GM12878 (cell line): ENCODE results near the gene BICD1. TPM values are rescaled to one million over a fixed set of nuclear protein-coding genes. Genes with fewer than 3 reads are reported as not detected.

Experiments
- ATAC-seq: fragments of 200-7000 bp; cut with Tn5 transposase; 3 replicates; pipeline ENCODE4 v1.9.1; 2020; ENCODE audit warnings: mild to moderate bottlenecking, moderate library complexity
- BruUV-seq: library from RNA; stranded (reverse); fragments of 400-500 nt; replicated peaks from 2 replicates; lab custom pipeline; 2021; lab: Mats Ljungman, UMichigan
- CTCF ChIA-PET: fragments of 300-600 bp; sonication (Branson Sonifier 250); formaldehyde crosslinking; extraction: SDS; loops from one replicate; lab custom pipeline; 2021; ENCODE audit warnings: inconsistent platforms; lab: Yijun Ruan, JAX
- POLR2A ChIA-PET: fragments of 350-600 bp; formaldehyde crosslinking; extraction: SDS; loops from one replicate; lab custom pipeline; 2021; ENCODE audit warnings: inconsistent platforms; lab: Charles Lee
- RAD21 ChIA-PET: fragments of 300-600 bp; sonication (Branson Sonifier 250); formaldehyde crosslinking; loops from one replicate; lab custom pipeline; 2023; ENCODE audit warnings: antibody characterized with exemption; ENCODE audit not compliant: unreplicated experiment; lab: Charles Lee
- SMC1A ChIA-PET: fragments of 300-600 bp; sonication (Branson Sonifier 250); formaldehyde crosslinking; loops from one replicate; lab custom pipeline; 2023; ENCODE audit not compliant: unreplicated experiment, uncharacterized antibody; lab: Charles Lee
- DNase-seq: peaks from one replicate; pipeline ENCODE4 v3.0.0-alpha.2; 2011; ENCODE audit warnings: low read depth, low spot score
- FAIRE-seq: peaks from 3 replicates; lab custom pipeline; 2011; peaks lifted over from hg19 to GRCh38; lab: Jason Lieb, UNC
- H2AFZ ChIP-seq: 2 replicates; pipeline ENCODE4 v1.6.0; 2011; ENCODE audit warnings: low read depth, low read length, control low read depth; ENCODE audit not compliant: control insufficient read depth
- H3K27ac ChIP-seq: 2 replicates; pipeline ENCODE4 v1.5.1; 2011; ENCODE audit warnings: control low read depth; ENCODE audit not compliant: control insufficient read depth, insufficient read depth
- H3K27me3 ChIP-seq, 2 experiments: replicated peaks in 1 of 2; 2 replicates each; pipeline versions ENCODE4 v1.6.0 to v1.6.1; 2011; ENCODE audit warnings: low read length in 1 of 2; ENCODE audit not compliant: control insufficient read depth in 2 of 2, insufficient read depth in 2 of 2
- H3K36me3 ChIP-seq, 2 experiments: 2 replicates each; pipeline ENCODE4 v1.5.1; 2011; ENCODE audit warnings: low read length in 1 of 2; ENCODE audit not compliant: control insufficient read depth in 2 of 2, insufficient read depth in 2 of 2
- H3K4me1 ChIP-seq: 2 replicates; pipeline ENCODE4 v1.6.1; 2011; ENCODE audit warnings: mild to moderate bottlenecking, low read length, moderate library complexity, mixed read lengths; ENCODE audit not compliant: control insufficient read depth, insufficient read depth
- H3K4me2 ChIP-seq: 2 replicates; pipeline ENCODE4 v1.6.0; 2011; ENCODE audit warnings: control low read depth; ENCODE audit not compliant: control insufficient read depth, insufficient read depth
- H3K4me3 ChIP-seq: fragments of 200-600 bp; sonication (generic); 2 replicates; pipeline ENCODE4 v1.5.1; 2016
- H3K79me2 ChIP-seq: 2 replicates; pipeline ENCODE4 v1.6.0; 2011; ENCODE audit warnings: low read length; ENCODE audit not compliant: control insufficient read depth, insufficient read depth
- H3K9ac ChIP-seq: 2 replicates; pipeline ENCODE4 v1.8.0; 2011; ENCODE audit warnings: low read length, control low read depth, mixed read lengths; ENCODE audit not compliant: control insufficient read depth, insufficient read depth
- H3K9me3 ChIP-seq: replicated peaks from 3 replicates; pipeline ENCODE4 v1.5.1; 2011; ENCODE audit warnings: mild to moderate bottlenecking, low read length; ENCODE audit not compliant: control insufficient read depth, insufficient read depth
- H4K20me1 ChIP-seq: 2 replicates; pipeline ENCODE4 v1.6.0; 2011; ENCODE audit not compliant: control insufficient read depth, insufficient read depth
- CBFB ChIP-seq: IDR thresholded peaks from 2 replicates; pipeline ENCODE4 v1.6.1; 2016; ENCODE audit warnings: antibody characterized with exemption, low read depth
- CBX5 ChIP-seq: sonication (generic); IDR thresholded peaks from 2 replicates; pipeline ENCODE4 v1.6.1; 2016; ENCODE audit warnings: low read depth, moderate library complexity, mild to moderate bottlenecking, inconsistent platforms
- CHD2 ChIP-seq: IDR thresholded peaks from 2 replicates; pipeline ENCODE4 v1.6.1; 2011; ENCODE audit warnings: low read depth, low read length, improper control_type of control experiment, borderline replicate concordance
- CTCF ChIP-seq, 3 experiments: IDR thresholded peaks in 2 of 3; conservative IDR thresholded peaks in 1 of 3; 2 replicates each; pipeline ENCODE4 v1.5.1; 2011; ENCODE audit warnings: low read depth in 3 of 3, low read length in 3 of 3, mild to moderate bottlenecking in 3 of 3, control low read depth in 2 of 3, moderate library complexity in 2 of 3, inconsistent platforms in 1 of 3, mixed read lengths in 1 of 3; ENCODE audit not compliant: control insufficient read depth in 2 of 3, insufficient read depth in 1 of 3; ENCODE audit errors: extremely low read depth in 1 of 3
- HCFC1 ChIP-seq: fragments of 150-350 bp; IDR thresholded peaks from 2 replicates; pipeline ENCODE4 v1.6.1; 2014; ENCODE audit warnings: low read length
- IKZF1 ChIP-seq: fragments of 450-650 bp; conservative IDR thresholded peaks from 2 replicates; pipeline ENCODE4 v1.6.1; 2017; ENCODE audit warnings: antibody characterized with exemption, mild to moderate bottlenecking
- IRF4 ChIP-seq: IDR thresholded peaks from 2 replicates; pipeline ENCODE4 v1.6.1; 2011; ENCODE audit warnings: low read depth, low read length
- MYC ChIP-seq: IDR thresholded peaks from 2 replicates; pipeline ENCODE4 v1.6.1; 2011; ENCODE audit warnings: mild to moderate bottlenecking, low read length, moderate library complexity, inconsistent platforms; ENCODE audit not compliant: insufficient read depth, insufficient replicate concordance, insufficient read length, severe bottlenecking
- POLR2A ChIP-seq: IDR thresholded peaks from 2 replicates; pipeline ENCODE4 v1.6.1; 2011; ENCODE audit warnings: low read depth, mild to moderate bottlenecking, low read length
- POLR2AphosphoS5 ChIP-seq: IDR thresholded peaks from 2 replicates; pipeline ENCODE4 v1.6.1; 2011; ENCODE audit warnings: mild to moderate bottlenecking, low read length, inconsistent platforms
- RBBP5 ChIP-seq: fragments of 200-600 bp; sonication (generic); conservative IDR thresholded peaks from 2 replicates; pipeline ENCODE4 v1.6.1; 2016
- RFX5 ChIP-seq: IDR thresholded peaks from 2 replicates; pipeline ENCODE4 v1.6.1; 2011; ENCODE audit warnings: low read depth, low read length, improper control_type of control experiment
- SIN3A ChIP-seq: IDR thresholded peaks from 2 replicates; pipeline ENCODE4 v1.6.1; 2012; ENCODE audit warnings: low read depth, low read length, improper control_type of control experiment
- SIX5 ChIP-seq: IDR thresholded peaks from 2 replicates; pipeline ENCODE4 v1.6.1; 2011; ENCODE audit warnings: mild to moderate bottlenecking, low read depth, low read length, moderate library complexity; ENCODE audit not compliant: severe bottlenecking
- STAT1 ChIP-seq: fragments of 450-650 bp; conservative IDR thresholded peaks from 2 replicates; pipeline ENCODE4 v1.6.1; 2014; ENCODE audit warnings: antibody characterized with exemption, mild to moderate bottlenecking
- SUPT20H ChIP-seq: IDR thresholded peaks from 2 replicates; pipeline ENCODE4 v1.6.1; 2011; ENCODE audit warnings: low read depth, mild to moderate bottlenecking, low read length, moderate library complexity, borderline replicate concordance; ENCODE audit not compliant: control insufficient read depth
- WGBS: methylation state at CpG from one replicate; pipeline ENCODE4 v1.1.6; 2016; ENCODE audit warnings: low lambda C conversion rate; ENCODE audit not compliant: insufficient replicate concordance, insufficient coverage; ENCODE audit errors: missing lambda C conversion rate; 5-methylcytosine and 5-hydroxymethylcytosine counted together
- in situ Hi-C: fragments of 300-500 bp; cut with MboI; formaldehyde crosslinking; loops from 9 replicates; pipeline ENCODE4 v1.14.3; 2018; ENCODE audit warnings: mixed read lengths
- intact Hi-C: fragments of 100-400 bp; cut with micrococcal nuclease; formaldehyde crosslinking; loops from one replicate; pipeline ENCODE4 v1.14.2; 2022; ENCODE audit not compliant: unreplicated experiment
- polyA plus RNA-seq, 11 experiments: library from polyadenylated mRNA; depleted of rRNA in 4 of 11; unstranded in 6 of 11; stranded (reverse) in 5 of 11; fragments of >200 nt; fragmentation: Nextera tagmentation in 4 of 11; fragmentation: Illumina TruSeq in 1 of 11; extraction: Ambion mirVana in 4 of 11; extraction: Trizol in 1 of 11; gene quantifications; 1 replicate in 1 of 11; 2 replicates in 10 of 11; pipeline versions ENCODE4 v1.2.1 to v1.2.3, GENCODE V29; 2011 to 2016; ENCODE audit warnings: inconsistent platforms in 2 of 11, missing spikeins in 2 of 11, low read depth in 1 of 11
- total RNA-seq, 4 experiments: library from RNA; depleted of rRNA in 3 of 4; stranded (reverse); fragments of >200 nt in 3 of 4; fragmentation: Illumina TruSeq in 1 of 4; extraction: Trizol in 1 of 4; gene quantifications; 2 replicates each; pipeline versions ENCODE4 v1.2.1 to v1.2.3, GENCODE V29; 2013 to 2021
- TF ChIP-seq, protein P1 (sequence below): fragments of 450-650 bp; IDR thresholded peaks from 2 replicates; pipeline ENCODE4 v1.6.1; 2014; ENCODE audit warnings: mild to moderate bottlenecking

Gene BICD1
- total and polyA plus RNA-seq, 10 of the 15 experiments (the other 5 are each of a cell fraction or from before 2014, with no cell fraction given) = 4.7 to 32.5 (median 14.4) TPM

GRCh38 chr12:32223941-32224340 lies 117.3 kb downstream of the BICD1 start:
- FAIRE-seq (no peak), ATAC-seq (no peak)
- H3K4me1 ChIP-seq = no peaks in the 10 kb centered on the region
- ChIA-PET SMC1A (interaction anchor here (0.6 to 1.4 kb wide), 6 partner anchors 8 to 252 kb away, joined by 3 to 4 read pairs (median 4); no protein-coding TSS in a partner anchor), CTCF (interaction anchor here (0.5 to 1.1 kb wide), 4 partner anchors 25 to 472 kb away, joined by 3 to 4 read pairs (median 3); no protein-coding TSS in a partner anchor), POLR2A (interaction anchor here (1.2 kb wide), 1 partner anchor 18 kb away, joined by 4 read pairs; no protein-coding TSS in a partner anchor), RAD21 (interaction anchor here (1.2 to 1.3 kb wide), 2 partner anchors 42 to 85 kb away, joined by 3 read pairs; no protein-coding TSS in a partner anchor)
- H4K20me1 ChIP-seq = no peaks in the 10 kb centered on the region
- H3K4me2 ChIP-seq = no peak overlapping the region
- no TSS peak for BruUV-seq
- 90% methylated on average over 1 of the region's 1 CpG for WGBS
- H3K27ac ChIP-seq = no peak overlapping the region
- H3K79me2 ChIP-seq = no peaks in the 10 kb centered on the region
- intact Hi-C loops = no loop called here
- H3K4me3 ChIP-seq = no peak overlapping the region
- no peak for TF ChIP-seq SUPT20H
- TF ChIP-seq CTCF (IDR thresholded peaks at IDR 0.05 in 2 of 3, conservative IDR thresholded peaks at IDR 0.05 in 1 of 3; ENCODE audit: control insufficient read depth in 2 of 3, extremely low read depth in 1 of 3, insufficient read depth in 1 of 3, low read depth in 3 of 3, low read length in 3 of 3) = no peak
- TF ChIP-seq RBBP5 = no peak
- TF ChIP-seq, protein P1, sequence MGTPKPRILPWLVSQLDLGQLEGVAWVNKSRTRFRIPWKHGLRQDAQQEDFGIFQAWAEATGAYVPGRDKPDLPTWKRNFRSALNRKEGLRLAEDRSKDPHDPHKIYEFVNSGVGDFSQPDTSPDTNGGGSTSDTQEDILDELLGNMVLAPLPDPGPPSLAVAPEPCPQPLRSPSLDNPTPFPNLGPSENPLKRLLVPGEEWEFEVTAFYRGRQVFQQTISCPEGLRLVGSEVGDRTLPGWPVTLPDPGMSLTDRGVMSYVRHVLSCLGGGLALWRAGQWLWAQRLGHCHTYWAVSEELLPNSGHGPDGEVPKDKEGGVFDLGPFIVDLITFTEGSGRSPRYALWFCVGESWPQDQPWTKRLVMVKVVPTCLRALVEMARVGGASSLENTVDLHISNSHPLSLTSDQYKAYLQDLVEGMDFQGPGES = no peak
- TF ChIP-seq HCFC1 = no peak
- TF ChIP-seq MYC = no peak
- TF ChIP-seq POLR2AphosphoS5 = no peak
- no peak for TF ChIP-seq IKZF1
- no peak for TF ChIP-seq IRF4
- no peak for TF ChIP-seq CBX5
- no peak for TF ChIP-seq CBFB
- no peak for TF ChIP-seq STAT1
- no peak for TF ChIP-seq SIX5
- no peak for TF ChIP-seq RFX5
- no peak for TF ChIP-seq POLR2A
- no peak for TF ChIP-seq SIN3A
- TF ChIP-seq CHD2 = no peak
- TF ChIP-seq, all 136 proteins: peak for 0
- no peak overlapping the region for H3K9ac ChIP-seq
- H3K36me3 ChIP-seq = no peaks in the 10 kb centered on the region; a peak in 2 of 4 replicates
- DNase-seq = no peak
- H3K9me3 ChIP-seq = no peaks in the 10 kb centered on the region; the same call in 2 of the 3 replicates
- no peak overlapping the region for H2AFZ ChIP-seq
- no peaks in the 10 kb centered on the region for H3K27me3 ChIP-seq
- in situ Hi-C loops = no loop called here
